GM06990 (cell line): Measurements from ENCODE around the gene SAMD14.

Experiments used
- DNase-seq: peaks from one replicate; pipeline ENCODE4 v3.0.0-alpha.2; 2011; ENCODE audit not compliant: insufficient read length; ENCODE audit errors: extremely low read depth
- H3K27me3 ChIP-seq: replicated peaks from 2 replicates; pipeline ENCODE4 v1.6.0; 2011; ENCODE audit warnings: low read length; ENCODE audit not compliant: control insufficient read depth, insufficient read depth
- H3K36me3 ChIP-seq: 2 replicates; pipeline ENCODE4 v1.5.1; 2011; ENCODE audit warnings: low read length; ENCODE audit not compliant: control insufficient read depth, insufficient read depth
- H3K4me3 ChIP-seq: replicated peaks from 2 replicates; pipeline ENCODE4 v1.5.1; 2011; ENCODE audit warnings: low read depth, mild to moderate bottlenecking, control low read depth, low read length
- TF ChIP-seq, protein P1 (sequence below): IDR thresholded peaks from 2 replicates; pipeline ENCODE4 v1.5.1; 2011; ENCODE audit warnings: low read length, control low read depth, mild to moderate bottlenecking, inconsistent platforms; ENCODE audit not compliant: insufficient read depth, poor library complexity, severe bottlenecking

SAMD14 gene

DNA sequence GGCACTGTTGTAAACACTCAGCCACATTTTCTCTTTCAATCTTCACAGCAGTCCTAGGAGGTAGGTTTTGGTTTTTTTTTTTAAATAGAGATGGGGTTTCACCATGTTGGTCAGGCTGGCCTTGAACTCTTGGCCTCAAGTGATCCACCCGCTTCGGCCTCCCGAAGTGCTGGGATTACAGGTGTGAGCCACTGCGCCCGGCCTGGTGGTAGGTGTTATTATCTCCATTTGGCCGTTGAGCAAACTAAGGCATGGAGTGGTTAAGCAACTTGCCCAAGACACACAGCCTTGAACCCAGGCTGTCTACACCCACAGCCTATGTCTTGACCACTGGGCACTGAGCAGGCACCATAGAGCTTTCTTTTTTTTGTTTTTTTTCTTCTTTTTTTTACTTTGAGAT, 44.5 kb upstream of the SAMD14 start:
- no peaks in the 10 kb centered on the region for H3K36me3 ChIP-seq
- H3K4me3 ChIP-seq: no peak overlapping the region
- TF ChIP-seq, protein P1, sequence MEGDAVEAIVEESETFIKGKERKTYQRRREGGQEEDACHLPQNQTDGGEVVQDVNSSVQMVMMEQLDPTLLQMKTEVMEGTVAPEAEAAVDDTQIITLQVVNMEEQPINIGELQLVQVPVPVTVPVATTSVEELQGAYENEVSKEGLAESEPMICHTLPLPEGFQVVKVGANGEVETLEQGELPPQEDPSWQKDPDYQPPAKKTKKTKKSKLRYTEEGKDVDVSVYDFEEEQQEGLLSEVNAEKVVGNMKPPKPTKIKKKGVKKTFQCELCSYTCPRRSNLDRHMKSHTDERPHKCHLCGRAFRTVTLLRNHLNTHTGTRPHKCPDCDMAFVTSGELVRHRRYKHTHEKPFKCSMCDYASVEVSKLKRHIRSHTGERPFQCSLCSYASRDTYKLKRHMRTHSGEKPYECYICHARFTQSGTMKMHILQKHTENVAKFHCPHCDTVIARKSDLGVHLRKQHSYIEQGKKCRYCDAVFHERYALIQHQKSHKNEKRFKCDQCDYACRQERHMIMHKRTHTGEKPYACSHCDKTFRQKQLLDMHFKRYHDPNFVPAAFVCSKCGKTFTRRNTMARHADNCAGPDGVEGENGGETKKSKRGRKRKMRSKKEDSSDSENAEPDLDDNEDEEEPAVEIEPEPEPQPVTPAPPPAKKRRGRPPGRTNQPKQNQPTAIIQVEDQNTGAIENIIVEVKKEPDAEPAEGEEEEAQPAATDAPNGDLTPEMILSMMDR: no peak
- DNase-seq: no peak
- no peaks in the 10 kb centered on the region for H3K27me3 ChIP-seq

DNA sequence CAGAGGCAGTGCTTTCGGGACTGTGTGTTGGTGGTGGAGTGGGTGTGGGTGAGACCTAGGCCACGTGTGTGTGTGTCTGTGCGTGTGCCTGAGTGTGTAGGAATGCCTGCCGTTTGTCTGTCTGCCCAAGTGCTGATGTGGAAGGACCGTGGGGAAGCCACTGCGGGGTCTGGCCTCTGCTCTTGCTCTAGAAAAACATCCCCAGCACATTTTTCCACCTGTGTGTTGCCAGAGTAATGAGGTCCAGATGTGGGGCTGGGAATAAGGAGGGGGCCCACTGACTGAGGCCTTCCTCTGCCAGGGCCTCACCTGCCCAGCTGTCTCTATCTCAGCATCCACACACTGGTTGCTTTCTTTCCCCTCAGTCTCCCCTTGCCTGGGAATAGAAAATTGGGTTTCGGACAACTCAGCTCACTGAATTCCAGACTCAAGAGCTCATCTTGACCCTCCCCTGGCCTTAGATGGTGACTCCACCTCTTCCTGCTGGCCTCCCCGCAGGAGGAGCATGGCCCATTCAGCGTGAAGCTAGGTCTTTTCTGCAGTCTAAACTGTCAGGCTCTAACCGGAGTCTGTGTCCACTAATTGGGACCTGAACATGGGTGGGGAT, 43.5 kb upstream of the SAMD14 start:
- no peak overlapping the region for H3K4me3 ChIP-seq
- no peaks in the 10 kb centered on the region for H3K27me3 ChIP-seq
- TF ChIP-seq, protein P1: no peak

DNA sequence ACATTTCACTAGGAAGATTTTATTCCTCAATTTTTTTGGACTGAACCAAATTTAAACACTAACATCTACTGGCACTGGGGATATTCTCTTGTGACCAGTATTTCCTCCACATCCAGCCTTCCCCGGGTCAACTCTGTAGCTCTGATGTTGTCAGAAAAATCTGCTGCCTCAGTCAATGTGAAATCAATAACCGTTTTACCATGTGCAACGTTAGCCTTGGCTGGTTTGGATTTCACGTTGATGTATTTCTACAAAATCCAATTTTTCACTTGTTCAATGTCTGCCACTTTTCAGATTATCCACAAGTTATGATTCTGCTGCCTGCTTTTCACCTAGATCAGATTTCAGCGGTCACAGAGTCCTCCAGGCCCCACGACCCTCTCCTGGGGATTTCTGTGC, 43.0 kb upstream of the SAMD14 start:
- TF ChIP-seq, protein P1: no peak
- H3K4me3 ChIP-seq: no peak overlapping the region
- H3K27me3 ChIP-seq: no peaks in the 10 kb centered on the region
- no peak for DNase-seq
- no peaks in the 10 kb centered on the region for H3K36me3 ChIP-seq

More for the DNA sequence above, 43.5 kb upstream of the SAMD14 start:
- no peak for DNase-seq
- H3K36me3 ChIP-seq: no peaks in the 10 kb centered on the region

DNA sequence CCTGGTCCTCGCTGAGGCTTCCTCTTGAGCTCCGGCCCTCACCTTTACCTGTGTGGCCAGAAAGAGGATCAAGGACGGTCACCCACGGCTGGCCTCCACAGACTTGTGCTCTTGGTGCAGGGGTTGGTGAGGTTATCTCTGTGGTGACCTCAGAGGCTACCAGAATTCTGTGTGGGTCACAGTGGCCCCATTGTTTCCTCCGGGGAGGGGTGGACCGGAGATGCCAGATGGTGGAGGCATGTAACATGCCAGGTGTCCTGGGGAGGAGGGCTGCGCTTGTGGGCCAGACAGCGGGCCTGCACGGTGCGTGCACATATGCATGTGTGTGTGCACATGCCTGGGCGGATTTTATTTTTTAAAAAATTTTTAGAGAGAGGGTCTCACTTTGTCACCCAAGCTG, 42.2 kb upstream of the SAMD14 start:
- no peaks in the 10 kb centered on the region for H3K36me3 ChIP-seq
- no peak overlapping the region for H3K4me3 ChIP-seq
- TF ChIP-seq, protein P1: no peak
- no peak for DNase-seq
- H3K27me3 ChIP-seq: no peaks in the 10 kb centered on the region

DNA sequence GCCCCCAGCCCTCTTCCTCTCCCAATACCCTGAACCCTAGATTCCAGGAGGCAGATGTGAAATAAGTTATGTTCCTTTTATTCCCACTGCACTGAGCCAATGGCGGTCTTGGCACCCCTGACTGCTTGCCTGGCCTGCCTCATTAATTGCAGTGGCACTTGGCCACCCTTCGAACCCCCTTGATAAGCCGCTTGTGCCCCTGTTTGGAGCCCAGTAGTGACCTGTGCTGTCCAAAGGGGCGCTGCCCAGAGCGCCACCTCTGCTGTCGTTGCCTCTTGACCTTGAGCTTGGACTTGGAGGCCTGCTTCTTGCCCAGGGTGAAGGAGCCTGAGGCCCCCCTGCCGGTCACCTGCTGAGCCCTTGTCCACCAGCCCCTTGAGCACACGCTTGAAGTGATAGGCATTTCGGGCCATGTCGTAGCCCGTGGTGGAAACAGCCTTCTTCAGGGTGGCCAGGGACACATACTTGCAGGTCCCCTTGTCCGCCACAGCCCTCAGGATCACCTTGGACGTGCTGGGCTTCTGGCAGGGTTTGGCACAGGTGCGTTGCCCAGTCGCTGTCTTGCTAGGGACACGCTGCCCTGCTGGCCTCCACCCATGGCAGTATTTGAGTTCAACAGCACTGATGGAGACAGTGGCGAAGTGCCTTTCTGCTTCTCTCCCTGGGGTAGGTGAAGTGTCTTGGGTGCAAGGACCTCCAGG, 41.6 kb upstream of the SAMD14 start:
- H3K36me3 ChIP-seq: no peaks in the 10 kb centered on the region
- DNase-seq: no peak
- no peak overlapping the region for H3K4me3 ChIP-seq
- H3K27me3 ChIP-seq: no peaks in the 10 kb centered on the region
- TF ChIP-seq, protein P1: no peak
